Ovary (tissue), 3 donors: ENCODE data around the gene APBA2.

Experiments
- POLR2A ChIP-seq: fragments of 450-650 bp; IDR thresholded peaks from one replicate; pipeline ENCODE4 v1.6.1; 2017; ENCODE audit warnings: antibody characterized with exemption, mild to moderate bottlenecking, moderate library complexity
- TF ChIP-seq, protein P1 (sequence below), 3 donors: fragments of 450-650 bp in 2 of 3; fragments of 200-600 bp in 1 of 3; IDR thresholded peaks; one replicate each; pipeline versions ENCODE4 v1.5.1 to v1.8.0; 2016 to 2022; ENCODE audit warnings: antibody characterized with exemption in 3 of 3, mild to moderate bottlenecking in 1 of 3
- donor health status: DM: no; HTN: no; CAD: no.

DNA sequence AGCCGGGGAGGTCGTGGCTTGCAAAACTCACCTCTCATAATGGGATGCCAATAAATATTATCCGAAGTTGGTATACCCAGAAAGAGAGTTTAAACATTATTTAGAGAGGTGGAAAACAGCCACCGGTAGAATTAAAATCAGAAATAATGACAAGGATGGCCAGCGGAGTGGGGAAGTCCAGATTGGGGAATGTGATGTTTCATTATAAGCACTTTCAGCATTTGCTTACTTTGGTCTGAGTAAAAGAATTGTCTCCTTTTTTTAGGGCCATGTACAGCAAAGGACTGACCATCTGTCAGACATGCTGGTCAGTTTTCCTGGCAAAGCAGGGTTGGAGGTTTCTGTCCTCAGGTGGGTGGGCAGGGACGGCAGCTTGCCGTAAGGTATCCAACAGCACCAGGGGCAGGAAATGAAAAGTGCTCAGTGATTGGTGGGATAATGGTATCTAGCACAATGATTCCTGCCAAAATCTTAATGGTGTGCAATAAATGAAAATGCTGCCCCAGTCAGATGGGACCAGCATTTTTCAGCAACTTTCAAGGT, 24.3 kb downstream of the APBA2 start:
- no peak for TF ChIP-seq POLR2A
- TF ChIP-seq, protein P1, sequence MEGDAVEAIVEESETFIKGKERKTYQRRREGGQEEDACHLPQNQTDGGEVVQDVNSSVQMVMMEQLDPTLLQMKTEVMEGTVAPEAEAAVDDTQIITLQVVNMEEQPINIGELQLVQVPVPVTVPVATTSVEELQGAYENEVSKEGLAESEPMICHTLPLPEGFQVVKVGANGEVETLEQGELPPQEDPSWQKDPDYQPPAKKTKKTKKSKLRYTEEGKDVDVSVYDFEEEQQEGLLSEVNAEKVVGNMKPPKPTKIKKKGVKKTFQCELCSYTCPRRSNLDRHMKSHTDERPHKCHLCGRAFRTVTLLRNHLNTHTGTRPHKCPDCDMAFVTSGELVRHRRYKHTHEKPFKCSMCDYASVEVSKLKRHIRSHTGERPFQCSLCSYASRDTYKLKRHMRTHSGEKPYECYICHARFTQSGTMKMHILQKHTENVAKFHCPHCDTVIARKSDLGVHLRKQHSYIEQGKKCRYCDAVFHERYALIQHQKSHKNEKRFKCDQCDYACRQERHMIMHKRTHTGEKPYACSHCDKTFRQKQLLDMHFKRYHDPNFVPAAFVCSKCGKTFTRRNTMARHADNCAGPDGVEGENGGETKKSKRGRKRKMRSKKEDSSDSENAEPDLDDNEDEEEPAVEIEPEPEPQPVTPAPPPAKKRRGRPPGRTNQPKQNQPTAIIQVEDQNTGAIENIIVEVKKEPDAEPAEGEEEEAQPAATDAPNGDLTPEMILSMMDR (IDR thresholded peaks at IDR 0.05) = no peak
